H9 (cell line): ENCODE results near the gene FOXN1. TPM values are rescaled to one million over a fixed set of nuclear protein-coding genes. Genes with fewer than 3 reads are reported as not detected.

Experiments
- DNase-seq: peaks from one replicate; pipeline ENCODE4 v3.0.0-alpha.2; 2017
- H2AFZ ChIP-seq: one replicate; pipeline ENCODE4 v1.6.1; 2013; ENCODE audit warnings: mild to moderate bottlenecking, low read length, control low read depth, moderate library complexity
- H2AK5ac ChIP-seq: 2 replicates; pipeline ENCODE4 v1.6.1; 2013; ENCODE audit warnings: low read length, control low read depth, mixed read lengths; ENCODE audit not compliant: insufficient read length
- H2BK120ac ChIP-seq: one replicate; pipeline ENCODE4 v1.6.1; 2013; ENCODE audit warnings: low read depth, mild to moderate bottlenecking, low read length, control low read depth, inconsistent platforms; ENCODE audit not compliant: poor library complexity, severe bottlenecking
- H2BK12ac ChIP-seq: 2 replicates; pipeline ENCODE4 v1.6.1; 2013; ENCODE audit warnings: low read length, control low read depth, mixed read lengths, low read depth; ENCODE audit not compliant: insufficient read length
- H2BK15ac ChIP-seq: 2 replicates; pipeline ENCODE4 v1.6.1; 2013; ENCODE audit warnings: low read depth, low read length, control low read depth
- H2BK20ac ChIP-seq: one replicate; pipeline ENCODE4 v1.6.1; 2013; ENCODE audit warnings: low read depth, mild to moderate bottlenecking, low read length, control low read depth, inconsistent platforms; ENCODE audit not compliant: poor library complexity, severe bottlenecking
- H2BK5ac ChIP-seq: 2 replicates; pipeline ENCODE4 v1.6.1; 2013; ENCODE audit warnings: low read length, control low read depth, mixed read lengths; ENCODE audit not compliant: insufficient read length
- H3K14ac ChIP-seq: 2 replicates; pipeline ENCODE4 v1.6.1; 2013; ENCODE audit warnings: low read length, control low read depth; ENCODE audit not compliant: insufficient read depth
- H3K18ac ChIP-seq: 2 replicates; pipeline ENCODE4 v1.6.1; 2013; ENCODE audit warnings: low read depth, mild to moderate bottlenecking, mixed read lengths, low read length, control low read depth; ENCODE audit not compliant: insufficient read length
- H3K23ac ChIP-seq: 2 replicates; pipeline ENCODE4 v1.6.1; 2013; ENCODE audit warnings: low read length, control low read depth, mixed read lengths, low read depth; ENCODE audit not compliant: insufficient read length
- H3K23me2 ChIP-seq: 2 replicates; pipeline ENCODE4 v1.6.1; 2013; ENCODE audit warnings: low read depth, mild to moderate bottlenecking, mixed read lengths, low read length, control low read depth; ENCODE audit not compliant: insufficient read length, poor library complexity, severe bottlenecking
- H3K27ac ChIP-seq: 2 replicates; pipeline ENCODE4 v1.5.1; 2013; ENCODE audit warnings: low read length, control low read depth, mixed read lengths, low read depth; ENCODE audit not compliant: insufficient read length
- H3K27me3 ChIP-seq: 2 replicates; pipeline ENCODE4 v1.6.1; 2013; ENCODE audit warnings: low read length, control low read depth, inconsistent platforms; ENCODE audit not compliant: insufficient read depth
- H3K4ac ChIP-seq: 2 replicates; pipeline ENCODE4 v1.6.1; 2013; ENCODE audit warnings: low read depth, mild to moderate bottlenecking, control low read depth, inconsistent platforms, low read length, moderate library complexity
- H3K4me1 ChIP-seq: 2 replicates; pipeline ENCODE4 v1.6.1; 2013; ENCODE audit warnings: low read length, control low read depth, inconsistent platforms; ENCODE audit not compliant: insufficient read depth
- H3K4me2 ChIP-seq: 2 replicates; pipeline ENCODE4 v1.6.1; 2013; ENCODE audit warnings: low read length, control low read depth, mixed read lengths; ENCODE audit not compliant: insufficient read length, insufficient read depth
- H3K56ac ChIP-seq: 2 replicates; pipeline ENCODE4 v1.6.1; 2013; ENCODE audit warnings: low read depth, mild to moderate bottlenecking, mixed read lengths, low read length, control low read depth; ENCODE audit not compliant: insufficient read length
- H3K79me1 ChIP-seq: 2 replicates; pipeline ENCODE4 v1.6.1; 2013; ENCODE audit warnings: low read depth, mild to moderate bottlenecking, moderate library complexity, low read length, control low read depth, inconsistent platforms; ENCODE audit not compliant: insufficient read depth, poor library complexity, severe bottlenecking
- H3K79me2 ChIP-seq: 2 replicates; pipeline ENCODE4 v1.6.1; 2013; ENCODE audit warnings: low read length, control low read depth, inconsistent platforms; ENCODE audit not compliant: insufficient read depth
- H3K9ac ChIP-seq: 2 replicates; pipeline ENCODE4 v1.6.1; 2013; ENCODE audit warnings: low read length, control low read depth, mixed read lengths; ENCODE audit not compliant: insufficient read length; ENCODE audit errors: extremely low read depth
- H3K9me3 ChIP-seq: one replicate; pipeline ENCODE4 v1.6.1; 2013; ENCODE audit warnings: low read depth, low read length, inconsistent platforms; ENCODE audit not compliant: control insufficient read depth
- H3T11ph ChIP-seq: one replicate; pipeline ENCODE4 v1.6.1; 2013; ENCODE audit warnings: mild to moderate bottlenecking, low read length, control low read depth, inconsistent platforms
- H4K20me1 ChIP-seq: one replicate; pipeline ENCODE4 v1.6.1; 2013; ENCODE audit not compliant: control insufficient read depth, insufficient read length, insufficient read depth
- H4K5ac ChIP-seq: 2 replicates; pipeline ENCODE4 v1.6.1; 2013; ENCODE audit warnings: low read depth, mild to moderate bottlenecking, mixed read lengths, low read length, control low read depth; ENCODE audit not compliant: insufficient read length
- H4K8ac ChIP-seq: replicated peaks from 2 replicates; pipeline ENCODE4 v1.6.1; 2013; ENCODE audit warnings: low read length, control low read depth, mixed read lengths, low read depth; ENCODE audit not compliant: insufficient read length
- H4K91ac ChIP-seq: 2 replicates; pipeline ENCODE4 v1.6.1; 2013; ENCODE audit warnings: low read depth, mild to moderate bottlenecking, moderate library complexity, mixed read lengths, low read length, control low read depth; ENCODE audit not compliant: insufficient read length
- H3K27ac Mint-ChIP-seq, 3 experiments: 2 replicates in 2 of 3; 3 replicates in 1 of 3; pipeline ENCODE4 v1.8.0; 2020 to 2021; ENCODE audit warnings: mixed read lengths in 3 of 3, mild to moderate bottlenecking in 1 of 3, moderate library complexity in 1 of 3
- H3K27me3 Mint-ChIP-seq: 2 replicates; pipeline ENCODE4 v1.8.0; 2021; ENCODE audit warnings: low read depth, mild to moderate bottlenecking, moderate library complexity, mixed read lengths
- H3K36me3 Mint-ChIP-seq, 3 experiments: 2 replicates in 2 of 3; 3 replicates in 1 of 3; pipeline ENCODE4 v1.8.0; 2020 to 2021; ENCODE audit warnings: low read depth in 3 of 3, mixed read lengths in 3 of 3; ENCODE audit not compliant: insufficient read depth in 1 of 3
- H3K4me1 Mint-ChIP-seq, 2 experiments: 2 replicates each; pipeline ENCODE4 v1.8.0; 2020; ENCODE audit warnings: mixed read lengths in 2 of 2
- H3K4me3 Mint-ChIP-seq, 2 experiments: 2 replicates in 1 of 2; 3 replicates in 1 of 2; pipeline ENCODE4 v1.8.0; 2020 to 2021; ENCODE audit warnings: mild to moderate bottlenecking in 2 of 2, mixed read lengths in 2 of 2, moderate library complexity in 1 of 2
- H3K9me3 Mint-ChIP-seq, 2 experiments: 2 replicates in 1 of 2; 3 replicates in 1 of 2; pipeline ENCODE4 v1.8.0; 2020; ENCODE audit warnings: mild to moderate bottlenecking in 2 of 2, mixed read lengths in 2 of 2, moderate library complexity in 1 of 2
- CTCF ChIP-seq: fragments of 200-600 bp; sonication (generic); conservative IDR thresholded peaks from 3 replicates; pipeline ENCODE4 v1.8.0; 2021; ENCODE audit warnings: antibody characterized with exemption, mild to moderate bottlenecking
- WGBS: extraction: QIAGEN DNeasy Blood & Tissue Kit; methylation state at CpG from one replicate; pipeline ENCODE4 v1.1.7; 2013; ENCODE audit warnings: missing lambda C conversion rate, low lambda C conversion rate, mixed read lengths; ENCODE audit not compliant: insufficient read length; ENCODE audit errors: extremely low coverage; 5-methylcytosine and 5-hydroxymethylcytosine counted together
- total RNA-seq: library from RNA; stranded (reverse); gene quantifications from 2 replicates; pipeline ENCODE4 v1.2.1, GENCODE V29; 2021

FOXN1 gene
- total RNA-seq, 1 experiment from 2014 or later, result not detected

- H4K91ac ChIP-seq, result no peak overlapping the region
- no peaks in the 10 kb centered on the region for H3K9me3 ChIP-seq
- Mint-ChIP-seq H3K4me1 (peaks cover 12 to 15% of the 10 kb centered on the region in 2 experiments), H3K36me3 (peaks cover 20 to 44% (median 40%) of the 10 kb centered on the region in 3 experiments; a peak in 6 of 7 replicates), H3K27ac (no peak overlapping the region), H3K4me3 (no peak overlapping the region), H3K27me3 (no peaks in the 10 kb centered on the region), H3K9me3 (no peaks in the 10 kb centered on the region)
- H2BK12ac ChIP-seq, result no peak overlapping the region
- no peak overlapping the region for H2BK5ac ChIP-seq
- DNase-seq, result no peak
- no peak overlapping the region for H3K56ac ChIP-seq
- H3T11ph ChIP-seq, result no peak overlapping the region
- no peaks in the 10 kb centered on the region for H3K23me2 ChIP-seq
- H2AFZ ChIP-seq, result no peak overlapping the region
- no peak overlapping the region for H3K18ac ChIP-seq
- H2AK5ac ChIP-seq, result no peak overlapping the region
- H3K79me1 ChIP-seq, result no peaks in the 10 kb centered on the region
- no peak overlapping the region for H2BK20ac ChIP-seq
- no peaks in the 10 kb centered on the region for H3K27me3 ChIP-seq
- no peak for TF ChIP-seq CTCF
- no peaks in the 10 kb centered on the region for H3K79me2 ChIP-seq
- H2BK15ac ChIP-seq, result no peak overlapping the region
- H3K23ac ChIP-seq, result no peak overlapping the region
- no CpG with 5 or more reads among the region's 4 CpGs for WGBS
- H4K5ac ChIP-seq, result no peak overlapping the region
- no peak overlapping the region for H2BK120ac ChIP-seq
- no peak overlapping the region for H4K8ac ChIP-seq
- H3K27ac ChIP-seq, result no peak overlapping the region
- no peak overlapping the region for H3K4me2 ChIP-seq
- H3K4ac ChIP-seq, result no peak overlapping the region
- H4K20me1 ChIP-seq, result peaks cover 2% of the 10 kb centered on the region
- H3K9ac ChIP-seq, result no peak overlapping the region
- H3K14ac ChIP-seq, result no peak overlapping the region
- no peaks in the 10 kb centered on the region for H3K4me1 ChIP-seq
These were observed 73.4 kb downstream of the FOXN1 start for GRCh38 chr17:28579526-28579925.
